DND-41 (cell line): Measurements from ENCODE around the gene AJM1.

Source experiments
- CTCF ChIP-seq: IDR thresholded peaks from 2 replicates; pipeline ENCODE4 v1.5.1; 2012; ENCODE audit warnings: borderline replicate concordance, low read length, moderate library complexity, mild to moderate bottlenecking; ENCODE audit not compliant: poor library complexity, severe bottlenecking; ENCODE audit errors: extremely low read depth
- EZH2 ChIP-seq: IDR thresholded peaks from 3 replicates; pipeline ENCODE4 v1.6.1; 2012; ENCODE audit warnings: borderline replicate concordance, low read depth, mild to moderate bottlenecking, moderate library complexity, low read length, inconsistent platforms; ENCODE audit not compliant: severe bottlenecking

- TF ChIP-seq EZH2 = no peak
- TF ChIP-seq CTCF = no peak
Observed at GRCh38 chr9:136855461-136856078, 13.3 kb downstream of the AJM1 start.
